NOMO-1 treated with dmso at 0.1 percent for 144 hours (cell line): ENCODE results near the gene OR8H3.
"Not testable (repeated sequence)": the region's sequence is repeated elsewhere in the genome, so short reads cannot be mapped to it uniquely, and the experiment has no call there.

ENCODE experiments used
- DNase-seq: peaks from one replicate; lab custom pipeline; 2025; ENCODE audit not compliant: unreplicated experiment; lab: John Stamatoyannopoulos, UW

The OR8H3 gene, protein sequence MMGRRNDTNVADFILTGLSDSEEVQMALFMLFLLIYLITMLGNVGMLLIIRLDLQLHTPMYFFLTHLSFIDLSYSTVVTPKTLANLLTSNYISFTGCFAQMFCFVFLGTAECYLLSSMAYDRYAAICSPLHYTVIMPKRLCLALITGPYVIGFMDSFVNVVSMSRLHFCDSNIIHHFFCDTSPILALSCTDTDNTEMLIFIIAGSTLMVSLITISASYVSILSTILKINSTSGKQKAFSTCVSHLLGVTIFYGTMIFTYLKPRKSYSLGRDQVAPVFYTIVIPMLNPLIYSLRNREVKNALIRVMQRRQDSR

DNA sequence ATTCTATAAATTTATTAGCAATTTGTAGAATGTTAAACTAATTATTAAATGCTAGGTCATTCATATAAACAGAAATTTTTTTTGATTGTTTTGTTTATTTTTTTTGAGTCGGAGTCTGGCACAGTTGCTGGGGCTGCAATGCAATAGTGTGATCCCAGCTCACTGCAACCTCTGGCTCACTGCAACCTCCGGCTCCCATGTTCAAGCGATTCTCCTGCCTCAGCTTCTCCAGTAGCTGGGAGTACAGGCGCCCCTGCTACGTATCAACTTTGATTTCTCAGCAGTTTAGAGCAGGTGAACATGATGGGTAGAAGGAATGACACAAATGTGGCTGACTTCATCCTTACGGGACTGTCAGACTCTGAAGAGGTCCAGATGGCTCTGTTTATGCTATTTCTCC, at the start of gene OR8H3:
TSS of gene OR8H3 (plus strand) at position 301 of the 400 bp plus-strand sequence. CDS start at position 301, 0 bp downstream.
- no peak for DNase-seq

DNA sequence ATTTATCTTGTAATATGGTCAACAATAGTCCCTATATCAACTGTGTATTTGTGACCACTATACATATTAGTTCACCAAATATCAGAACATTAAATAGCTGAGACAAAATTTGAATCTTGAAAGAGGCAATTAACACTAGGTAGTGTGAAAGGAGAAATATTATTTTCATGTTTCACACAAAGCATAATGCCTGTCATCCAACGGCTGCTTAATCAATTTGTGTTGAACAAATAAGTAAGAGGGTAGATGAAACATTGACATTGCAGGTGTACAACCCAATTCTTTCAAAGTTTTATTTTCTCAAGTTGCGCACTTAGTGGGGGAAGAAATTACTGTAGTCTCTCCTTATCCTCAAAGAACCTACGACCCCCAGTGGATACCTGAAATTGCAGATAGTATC, 32.5 kb upstream of the OR8H3 start:
- no peak for DNase-seq

DNA sequence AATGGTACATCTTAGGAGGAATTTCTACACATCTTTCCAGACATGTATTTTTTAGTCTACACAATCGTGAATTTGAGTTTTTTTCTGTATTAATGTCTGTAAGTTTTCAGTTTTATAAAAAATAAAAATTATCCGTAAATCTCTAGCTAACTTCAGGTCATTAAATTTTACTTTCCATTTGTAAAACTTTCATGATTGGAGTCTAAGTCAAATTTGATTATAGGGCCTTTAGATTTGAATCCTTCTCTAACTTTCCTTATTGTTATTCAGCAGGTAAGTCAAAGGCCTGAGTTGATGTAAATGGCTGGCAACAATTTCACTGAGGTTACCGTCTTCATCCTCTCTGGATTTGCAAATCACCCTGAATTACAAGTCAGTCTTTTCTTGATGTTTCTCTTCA, 29.2 kb upstream of the OR8H3 start, which contains the start of gene OR8I2:
TSS of gene OR8I2 (plus strand) at position 301 of the 400 bp plus-strand sequence. CDS start at position 301, 0 bp downstream.
- DNase-seq = no peak

DNA sequence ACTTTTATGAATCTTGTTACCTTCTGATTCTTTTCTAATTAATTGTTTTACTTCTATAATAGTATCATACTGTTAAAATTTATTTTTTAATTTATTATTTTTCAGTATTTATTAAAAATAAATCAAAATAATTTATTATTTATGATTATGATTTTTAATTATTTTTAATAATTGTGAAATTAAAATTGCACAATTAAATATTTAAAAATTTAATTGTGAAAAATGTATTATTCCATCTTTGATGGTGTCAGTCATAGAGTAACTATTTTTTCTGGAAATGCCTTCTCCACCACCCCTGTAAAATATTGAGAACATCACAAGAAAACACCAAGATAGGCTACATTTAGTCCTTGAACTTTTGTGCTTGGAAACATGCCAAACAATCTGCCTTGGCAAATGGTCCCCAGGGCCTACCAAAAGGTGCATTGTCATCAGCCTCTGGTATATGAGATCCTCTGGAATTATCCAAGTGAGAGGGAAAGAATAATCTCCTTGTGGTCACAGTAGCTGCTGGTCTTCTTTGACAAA, 18.9 kb upstream of the OR8H3 start, which contains the start of gene OR8H2:
TSS of gene OR8H2 (plus strand) at position 478 of the 528 bp plus-strand sequence. CDS start 1,356 bp downstream, outside the sequence.
- DNase-seq = no peak

DNA sequence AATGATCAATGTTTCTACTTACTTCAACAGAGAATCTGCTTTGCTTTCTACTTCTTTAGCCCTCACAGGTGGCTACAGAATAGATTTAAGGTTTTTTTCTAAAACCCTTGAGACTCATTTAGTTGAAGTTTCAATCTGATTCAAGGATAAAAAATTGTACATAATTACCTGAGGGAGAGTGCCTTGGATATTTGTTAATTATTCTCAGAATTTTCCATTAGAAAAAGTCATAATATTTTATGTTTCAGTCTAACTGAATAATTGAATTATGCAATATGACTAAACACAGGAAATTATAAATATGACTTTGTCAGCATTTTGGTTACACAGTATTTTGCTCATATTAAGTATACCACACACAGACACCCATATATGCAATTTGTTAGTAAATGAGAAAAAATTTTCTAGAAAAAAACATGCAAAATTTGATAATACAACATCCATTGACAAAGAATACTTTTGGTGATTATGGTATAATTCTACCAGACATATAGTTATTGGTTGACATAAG, 18.0 kb downstream of the OR8H3 start, which contains the start of gene OR8J3:
TSS of gene OR8J3 (minus strand) at position 51 of the 511 bp plus-strand sequence. CDS start 2,483 bp downstream, outside the sequence.
- DNase-seq = no peak

DNA sequence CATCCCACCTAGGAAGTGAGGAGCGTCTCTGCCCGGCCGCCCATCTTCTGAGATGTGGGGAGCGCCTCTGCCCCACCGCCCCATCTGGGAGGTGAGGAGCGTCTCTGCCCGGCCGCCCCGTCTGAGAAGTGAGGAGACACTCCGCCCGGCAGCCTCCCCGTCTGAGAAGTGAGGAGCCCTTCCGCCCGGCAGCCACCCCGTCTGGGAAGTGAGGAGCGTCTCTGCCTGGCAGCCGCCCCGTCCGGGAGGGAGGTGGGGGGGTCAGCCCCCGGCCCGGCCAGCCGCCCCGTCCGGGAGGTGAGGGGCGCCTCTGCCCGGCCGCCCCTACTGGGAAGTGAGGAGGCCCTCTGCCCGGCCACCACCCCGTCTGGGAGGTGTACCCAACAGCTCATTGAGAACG, 21.5 kb downstream of the OR8H3 start:
- not testable (repeated sequence) for DNase-seq

DNA sequence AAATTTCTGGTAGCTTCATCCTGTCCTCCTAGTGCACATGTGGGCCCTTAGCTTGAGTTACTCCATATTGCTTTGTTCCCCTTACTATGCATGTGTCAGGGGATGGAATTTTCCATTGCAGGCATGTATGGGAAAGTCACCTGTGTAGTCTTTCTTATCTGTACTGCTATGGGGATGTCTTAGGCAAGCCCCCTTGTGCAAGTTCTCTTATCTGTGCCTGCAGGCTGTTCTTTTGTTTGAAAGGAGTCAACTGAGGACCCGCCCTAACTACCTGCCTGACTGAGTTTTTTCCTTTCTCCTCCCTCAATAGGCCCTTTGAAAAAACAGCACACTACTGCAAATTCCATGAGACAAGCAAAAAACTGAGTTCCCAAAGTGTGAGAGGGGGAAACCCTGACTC, 29.2 kb downstream of the OR8H3 start:
- no peak for DNase-seq

DNA sequence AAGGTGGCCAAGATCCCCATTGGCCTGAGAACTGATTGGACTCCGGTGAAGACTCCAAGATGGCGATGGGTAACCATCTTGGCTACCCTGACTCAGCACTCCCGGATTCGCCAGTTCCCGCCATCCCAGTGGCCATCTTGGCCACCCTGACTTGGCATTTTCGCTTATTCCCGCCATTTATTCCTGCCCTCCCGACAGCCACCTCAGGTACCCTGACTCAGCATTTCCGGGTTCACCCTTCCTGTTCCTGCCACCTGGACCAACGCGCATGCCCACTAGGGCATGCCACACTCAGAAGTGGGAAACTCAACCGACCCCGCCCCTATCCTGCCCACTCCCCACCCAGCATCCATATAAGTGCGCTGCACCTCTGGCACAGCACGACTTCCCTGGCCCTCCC, 30.2 kb downstream of the OR8H3 start:
- no peak for DNase-seq

DNA sequence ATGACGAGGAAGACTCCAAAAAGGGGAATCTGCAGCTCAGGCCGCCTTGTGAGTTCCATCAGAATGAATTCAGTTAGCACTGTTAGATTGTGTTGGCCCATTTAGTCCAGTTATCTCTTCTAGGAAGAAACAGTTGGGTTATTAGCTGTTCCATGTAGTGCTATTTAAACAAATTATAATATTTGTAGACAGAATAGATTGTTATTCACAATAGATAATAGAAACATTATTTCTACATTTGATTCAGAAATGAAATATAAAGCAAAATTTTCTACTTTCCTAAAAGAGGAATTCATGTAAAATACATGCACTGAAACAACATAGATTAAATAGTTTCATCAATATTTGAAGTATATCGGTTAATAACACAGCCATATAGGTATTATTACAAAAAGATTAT, 38.0 kb downstream of the OR8H3 start, which contains the start of gene OR8K5:
TSS of gene OR8K5 (minus strand) at position 101 of the 400 bp plus-strand sequence. CDS start at position 101, 0 bp downstream.
- DNase-seq = no peak

DNA sequence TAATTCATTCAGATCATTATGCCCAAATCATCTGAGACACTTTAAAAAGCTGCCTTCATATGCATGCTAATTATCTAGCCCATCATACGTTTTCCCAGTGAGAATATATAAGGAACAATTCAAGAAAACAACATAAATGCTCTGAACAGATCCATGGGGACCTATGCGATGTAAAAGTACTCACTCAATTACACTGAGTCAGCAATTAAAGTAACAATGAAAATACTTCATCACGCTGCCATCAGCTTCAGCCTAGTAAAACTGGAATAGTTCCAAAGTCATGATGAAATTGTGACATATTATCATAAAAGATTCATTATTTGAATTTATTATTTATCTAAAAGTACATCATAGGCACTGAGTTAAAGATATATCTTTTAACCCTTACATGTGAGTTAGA, 41.6 kb downstream of the OR8H3 start:
- DNase-seq = no peak

DNA sequence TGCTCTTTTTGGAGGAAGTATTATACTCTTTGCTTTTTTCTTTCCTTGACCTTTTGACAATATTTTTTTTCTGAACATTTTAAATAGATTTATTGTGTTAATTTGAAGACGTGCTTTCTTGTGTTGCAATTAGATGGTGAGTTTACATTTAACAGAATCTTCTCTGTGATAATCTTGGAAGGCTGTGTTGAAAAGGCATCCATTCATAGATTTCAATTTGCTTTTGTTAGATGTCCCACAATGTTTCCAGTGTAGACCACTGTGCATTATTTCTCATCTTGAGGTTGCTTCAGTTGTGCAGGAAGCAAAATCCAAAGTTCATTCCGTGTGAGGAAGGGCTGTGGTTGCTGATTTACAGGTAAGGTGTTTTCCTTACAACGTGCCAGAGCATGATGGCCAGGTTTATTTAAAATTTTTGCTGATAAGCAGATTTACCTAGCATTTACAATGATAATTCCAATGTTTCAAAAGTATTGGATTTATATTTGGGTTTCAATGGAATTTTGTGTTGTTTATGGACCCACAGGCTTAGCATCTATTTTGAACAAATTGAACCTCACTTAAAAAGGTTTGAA, 50.2 kb downstream of the OR8H3 start:
- DNase-seq = no peak
